SU-DHL-6 (cell line): Measurements from ENCODE around the gene SCYL1.

ENCODE experiments used
- EZH2phosphoT487 ChIP-seq: fragments of 200-600 bp; sonication (generic), shearing (Covaris generic); conservative IDR thresholded peaks from 2 replicates; pipeline ENCODE4 v1.6.1; 2018; ENCODE audit warnings: mild to moderate bottlenecking, antibody characterized with exemption, low read length, moderate library complexity, mixed read lengths
- TF ChIP-seq, protein P1 (sequence below): fragments of 200-600 bp; sonication (generic); IDR thresholded peaks from one replicate; pipeline ENCODE4 v1.5.1; 2017; ENCODE audit warnings: antibody characterized with exemption, mild to moderate bottlenecking, low read length, moderate library complexity; ENCODE audit not compliant: insufficient read depth, poor library complexity, severe bottlenecking

DNA sequence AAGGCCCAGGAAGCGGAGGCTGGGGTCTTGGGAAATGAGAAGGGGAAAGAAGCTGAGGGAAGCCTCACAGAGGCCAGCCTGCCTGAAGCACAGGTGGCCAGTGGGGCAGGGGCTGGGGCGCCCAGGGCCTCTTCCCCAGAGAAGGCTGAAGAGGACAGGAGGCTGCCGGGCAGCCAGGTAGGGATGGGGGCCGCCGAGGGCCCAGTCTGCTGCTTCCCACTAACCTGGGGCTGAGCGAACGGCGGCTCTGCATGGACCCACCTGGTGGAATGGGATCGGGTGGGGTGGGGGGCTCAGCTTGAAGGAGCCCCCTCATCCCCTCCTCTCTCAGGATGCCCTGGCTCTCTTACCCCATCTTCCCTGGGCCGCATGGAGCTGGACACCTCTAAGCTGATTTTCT is 58.7 kb downstream of the SCYL1 start:
- TF ChIP-seq, protein P1, sequence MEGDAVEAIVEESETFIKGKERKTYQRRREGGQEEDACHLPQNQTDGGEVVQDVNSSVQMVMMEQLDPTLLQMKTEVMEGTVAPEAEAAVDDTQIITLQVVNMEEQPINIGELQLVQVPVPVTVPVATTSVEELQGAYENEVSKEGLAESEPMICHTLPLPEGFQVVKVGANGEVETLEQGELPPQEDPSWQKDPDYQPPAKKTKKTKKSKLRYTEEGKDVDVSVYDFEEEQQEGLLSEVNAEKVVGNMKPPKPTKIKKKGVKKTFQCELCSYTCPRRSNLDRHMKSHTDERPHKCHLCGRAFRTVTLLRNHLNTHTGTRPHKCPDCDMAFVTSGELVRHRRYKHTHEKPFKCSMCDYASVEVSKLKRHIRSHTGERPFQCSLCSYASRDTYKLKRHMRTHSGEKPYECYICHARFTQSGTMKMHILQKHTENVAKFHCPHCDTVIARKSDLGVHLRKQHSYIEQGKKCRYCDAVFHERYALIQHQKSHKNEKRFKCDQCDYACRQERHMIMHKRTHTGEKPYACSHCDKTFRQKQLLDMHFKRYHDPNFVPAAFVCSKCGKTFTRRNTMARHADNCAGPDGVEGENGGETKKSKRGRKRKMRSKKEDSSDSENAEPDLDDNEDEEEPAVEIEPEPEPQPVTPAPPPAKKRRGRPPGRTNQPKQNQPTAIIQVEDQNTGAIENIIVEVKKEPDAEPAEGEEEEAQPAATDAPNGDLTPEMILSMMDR = no peak
- TF ChIP-seq EZH2phosphoT487 = no peak
